PC-9 (cell line): ENCODE results near the gene UBE2D1. TPM values are rescaled to one million over a fixed set of nuclear protein-coding genes. Genes with fewer than 3 reads are reported as not detected.

Source experiments
- BruUV-seq: library from RNA; stranded (reverse); fragments of 400-500 nt; replicated peaks from 2 replicates; lab custom pipeline; 2021; lab: Mats Ljungman, UMichigan
- CTCF ChIA-PET: fragments of 300-600 bp; sonication (Branson Sonifier 250); formaldehyde crosslinking; loops from one replicate; lab custom pipeline; 2022; ENCODE audit warnings: antibody characterized with exemption; lab: Charles Lee
- POLR2A ChIA-PET: fragments of 300-600 bp; sonication (Branson Sonifier 250); formaldehyde crosslinking; loops from one replicate; lab custom pipeline; 2022; ENCODE audit warnings: antibody characterized with exemption; ENCODE audit not compliant: unreplicated experiment; lab: Charles Lee
- DNase-seq, 2 experiments: peaks; one replicate each; pipeline versions ENCODE4 v3.0.0 to v3.0.0-alpha.2; 2015 to 2022; ENCODE audit warnings: mixed read lengths in 1 of 2
- H2AFZ ChIP-seq: fragments of 200-600 bp; sonication (generic); 2 replicates; pipeline ENCODE4 v1.8.1; 2017; ENCODE audit warnings: antibody characterized with exemption
- H3F3A ChIP-seq: fragments of 200-600 bp; sonication (generic); 2 replicates; pipeline ENCODE4 v1.8.1; 2017; ENCODE audit warnings: antibody characterized with exemption, mild to moderate bottlenecking, low read depth; ENCODE audit not compliant: insufficient read depth
- H3K27ac ChIP-seq: fragments of 200-600 bp; sonication (generic); 2 replicates; pipeline ENCODE4 v1.6.1; 2016; ENCODE audit warnings: mixed run types
- H3K27me3 ChIP-seq: fragments of 200-600 bp; sonication (generic); 2 replicates; pipeline ENCODE4 v1.6.1; 2016; ENCODE audit warnings: low read depth, mixed run types; ENCODE audit not compliant: insufficient read depth
- H3K36me3 ChIP-seq: fragments of 200-600 bp; sonication (generic); 2 replicates; pipeline ENCODE4 v1.6.1; 2016; ENCODE audit warnings: low read depth, mixed run types
- H3K4me1 ChIP-seq: fragments of 200-600 bp; sonication (generic); replicated peaks from 2 replicates; pipeline ENCODE4 v1.6.1; 2016; ENCODE audit warnings: mixed run types; ENCODE audit not compliant: insufficient read depth
- H3K4me2 ChIP-seq: fragments of 200-600 bp; sonication (generic); 2 replicates; pipeline ENCODE4 v1.6.1; 2017; ENCODE audit warnings: mixed run types
- H3K4me3 ChIP-seq: fragments of 200-600 bp; sonication (generic); 2 replicates; pipeline ENCODE4 v1.6.1; 2016; ENCODE audit warnings: mixed run types
- H3K79me2 ChIP-seq: fragments of 200-600 bp; sonication (generic); 2 replicates; pipeline ENCODE4 v1.6.1; 2017; ENCODE audit warnings: low read depth, mixed run types
- H3K9me2 ChIP-seq: fragments of 200-600 bp; sonication (generic); 2 replicates; pipeline ENCODE4 v1.8.1; 2017; ENCODE audit warnings: mild to moderate bottlenecking; ENCODE audit not compliant: insufficient read depth
- H3K9me3 ChIP-seq: fragments of 200-600 bp; sonication (generic); 2 replicates; pipeline ENCODE4 v1.8.1; 2016; ENCODE audit warnings: low read depth; ENCODE audit not compliant: insufficient read depth
- H4K20me1 ChIP-seq: fragments of 200-600 bp; sonication (generic); 2 replicates; pipeline ENCODE4 v1.8.1; 2017; ENCODE audit not compliant: insufficient read depth
- CTCF ChIP-seq: fragments of 200-600 bp; sonication (generic); conservative IDR thresholded peaks from 2 replicates; pipeline ENCODE4 v1.6.1; 2017; ENCODE audit warnings: mixed run types, antibody characterized with exemption, mild to moderate bottlenecking, moderate library complexity
- EZH2 ChIP-seq: fragments of 200-600 bp; sonication (generic); IDR thresholded peaks from 2 replicates; pipeline ENCODE4 v1.8.0; 2017; ENCODE audit warnings: antibody characterized with exemption, low read depth
- intact Hi-C: fragments of 100-400 bp; cut with micrococcal nuclease; formaldehyde crosslinking; loops from one replicate; pipeline ENCODE4 v1.10.0; 2022; ENCODE audit not compliant: unreplicated experiment
- total RNA-seq: library from RNA; stranded (reverse); gene quantifications from 2 replicates; pipeline ENCODE4 v1.2.3, GENCODE V29; 2021

UBE2D1 gene
- total RNA-seq, 1 experiment from 2014 or later: 24.0 TPM

GRCh38 chr10:58341422-58341821, 6.6 kb downstream of the UBE2D1 start:
- ChIA-PET POLR2A (no interaction called here), CTCF (no interaction called here)
- H3K9me3 ChIP-seq: no peaks in the 10 kb centered on the region
- peaks cover 70% of the 10 kb centered on the region for H4K20me1 ChIP-seq
- peaks cover 12% of the 10 kb centered on the region for H3K4me1 ChIP-seq
- peaks cover 100% of the 10 kb centered on the region for H3K79me2 ChIP-seq
- no peak overlapping the region for H3K4me2 ChIP-seq
- TF ChIP-seq EZH2 (no peak), CTCF (no peak)
- H3K36me3 ChIP-seq: peaks cover 13% of the 10 kb centered on the region
- no peak overlapping the region for H3K27ac ChIP-seq
- DNase-seq: no peak
- no peaks in the 10 kb centered on the region for H3K27me3 ChIP-seq
- no peak overlapping the region for H3K4me3 ChIP-seq
- peaks cover 4% of the 10 kb centered on the region; the same call in 1 of the 2 replicates for H3F3A ChIP-seq
- no TSS peak for BruUV-seq
- no peak overlapping the region for H2AFZ ChIP-seq
- intact Hi-C loops: no loop called here
- no peaks in the 10 kb centered on the region for H3K9me2 ChIP-seq

- Histone ChIP-seq H3K27me3 (no peaks in the 10 kb centered on the region), H3F3A (no peaks in the 10 kb centered on the region), H3K27ac (no peak overlapping the region), H2AFZ (no peak overlapping the region), H3K36me3 (peaks cover 11% of the 10 kb centered on the region), H3K4me2 (no peak overlapping the region), H3K4me3 (no peak overlapping the region), H4K20me1 (peaks cover 66% of the 10 kb centered on the region), H3K9me3 (no peaks in the 10 kb centered on the region), H3K79me2 (peaks cover 100% of the 10 kb centered on the region), H3K4me1 (peaks cover 7% of the 10 kb centered on the region), H3K9me2 (no peaks in the 10 kb centered on the region)
- intact Hi-C loops: no loop called here
- no TSS peak for BruUV-seq
- DNase-seq: no peak
- ChIA-PET CTCF (no interaction called here), POLR2A (no interaction called here)
- no peak for TF ChIP-seq EZH2
- TF ChIP-seq CTCF: no peak
These were observed 7.1 kb downstream of the UBE2D1 start for GRCh38 chr10:58341947-58342346.

GRCh38 chr10:58347967-58348366, 13.2 kb downstream of the UBE2D1 start:
- no peak overlapping the region for H2AFZ ChIP-seq
- H3K27ac ChIP-seq: peak overlapping the region; percentile 26; the same call in 1 of the 2 replicates
- no peaks in the 10 kb centered on the region for H3K27me3 ChIP-seq
- no TSS peak for BruUV-seq
- H3K79me2 ChIP-seq: peaks cover 97% of the 10 kb centered on the region
- intact Hi-C loops: no loop called here
- no peak overlapping the region for H3K4me3 ChIP-seq
- CTCF ChIA-PET: no interaction called here
- H3K4me2 ChIP-seq: no peak overlapping the region
- no peak for TF ChIP-seq EZH2
- no peak for TF ChIP-seq CTCF
- H3K36me3 ChIP-seq: peaks cover 6% of the 10 kb centered on the region; the same call in 1 of the 2 replicates
- POLR2A ChIA-PET: no interaction called here
- DNase-seq: no peak
- no peaks in the 10 kb centered on the region for H3K9me3 ChIP-seq
- no peaks in the 10 kb centered on the region for H3F3A ChIP-seq
- no peaks in the 10 kb centered on the region for H3K9me2 ChIP-seq
- H4K20me1 ChIP-seq: peaks cover 33% of the 10 kb centered on the region
- H3K4me1 ChIP-seq: peaks cover 27% of the 10 kb centered on the region
